GM23338 (cell line): ENCODE results near the gene MYO6. TPM values are rescaled to one million over a fixed set of nuclear protein-coding genes. Genes with fewer than 3 reads are reported as not detected.

ENCODE experiments used
- ATAC-seq: fragments of 200-7000 bp; cut with Tn5 transposase; 3 replicates; pipeline ENCODE4 v1.9.1; 2020
- DNase-seq: peaks from one replicate; pipeline ENCODE4 v3.0.0-alpha.2; 2015; ENCODE audit warnings: low spot score
- H2AFZ ChIP-seq: fragments of 200-600 bp; sonication (generic); 2 replicates; pipeline ENCODE4 v1.8.0; 2016; ENCODE audit warnings: antibody characterized with exemption, mild to moderate bottlenecking, moderate library complexity
- H3F3A ChIP-seq: fragments of 200-600 bp; sonication (generic); replicated peaks from 2 replicates; pipeline ENCODE4 v1.8.0; 2017; ENCODE audit warnings: antibody characterized with exemption, mixed run types, low read depth
- H3K27ac ChIP-seq: fragments of 200-600 bp; sonication (generic); 2 replicates; pipeline ENCODE4 v1.6.1; 2016; ENCODE audit warnings: low read depth
- H3K27me3 ChIP-seq: fragments of 200-600 bp; sonication (generic); 2 replicates; pipeline ENCODE4 v1.8.0; 2016; ENCODE audit warnings: mild to moderate bottlenecking, mixed run types, moderate library complexity; ENCODE audit not compliant: insufficient read depth
- H3K36me3 ChIP-seq: fragments of 200-600 bp; sonication (generic); 2 replicates; pipeline ENCODE4 v1.8.0; 2016; ENCODE audit warnings: mild to moderate bottlenecking; ENCODE audit not compliant: insufficient read depth
- H3K4me1 ChIP-seq: fragments of 200-600 bp; sonication (generic); 2 replicates; pipeline ENCODE4 v1.8.0; 2016; ENCODE audit warnings: mild to moderate bottlenecking, moderate library complexity; ENCODE audit not compliant: insufficient read depth
- H3K4me2 ChIP-seq: fragments of 200-600 bp; sonication (generic); 2 replicates; pipeline ENCODE4 v1.7.1; 2017; ENCODE audit warnings: mixed run types
- H3K4me3 ChIP-seq: fragments of 200-600 bp; sonication (generic); 2 replicates; pipeline ENCODE4 v1.6.1; 2016; ENCODE audit warnings: mixed run types
- H3K79me2 ChIP-seq: fragments of 200-600 bp; sonication (generic); replicated peaks from 2 replicates; pipeline ENCODE4 v1.8.0; 2017; ENCODE audit warnings: mild to moderate bottlenecking; ENCODE audit not compliant: insufficient read depth
- H3K9me2 ChIP-seq: fragments of 200-600 bp; sonication (generic); 2 replicates; pipeline ENCODE4 v1.8.0; 2017; ENCODE audit not compliant: insufficient read depth
- H4K20me1 ChIP-seq: fragments of 200-600 bp; sonication (generic); replicated peaks from 2 replicates; pipeline ENCODE4 v1.8.0; 2017; ENCODE audit warnings: mild to moderate bottlenecking; ENCODE audit not compliant: insufficient read depth
- H3K27ac Mint-ChIP-seq: 2 replicates; pipeline ENCODE4 v1.8.0; 2020; ENCODE audit warnings: inconsistent platforms, mild to moderate bottlenecking, moderate library complexity, mixed read lengths
- H3K27me3 Mint-ChIP-seq: 3 replicates; pipeline ENCODE4 v1.8.0; 2022; ENCODE audit warnings: low read depth, mild to moderate bottlenecking, moderate library complexity, mixed read lengths, inconsistent platforms; ENCODE audit not compliant: insufficient read depth, poor library complexity
- H3K36me3 Mint-ChIP-seq: 3 replicates; pipeline ENCODE4 v1.8.0; 2021; ENCODE audit warnings: low read depth, mild to moderate bottlenecking, inconsistent platforms, moderate library complexity, mixed read lengths
- H3K4me1 Mint-ChIP-seq: 3 replicates; pipeline ENCODE4 v1.8.0; 2020; ENCODE audit warnings: mild to moderate bottlenecking, inconsistent platforms, mixed read lengths
- H3K4me3 Mint-ChIP-seq: 3 replicates; pipeline ENCODE4 v1.8.0; 2021; ENCODE audit warnings: moderate library complexity, mild to moderate bottlenecking, inconsistent platforms, mixed read lengths
- H3K9me3 Mint-ChIP-seq: 3 replicates; pipeline ENCODE4 v1.8.0; 2020; ENCODE audit warnings: moderate library complexity, mild to moderate bottlenecking, inconsistent platforms, mixed read lengths
- CREB1 ChIP-seq: fragments of 250-450 bp; sonication (Bioruptor Pico); IDR thresholded peaks from 2 replicates; pipeline ENCODE4 v1.5.0; 2020; ENCODE audit warnings: low read depth, mild to moderate bottlenecking, moderate library complexity
- ETS1 ChIP-seq: IDR thresholded peaks from 2 replicates; pipeline ENCODE4 v1.6.1; 2016; ENCODE audit warnings: antibody characterized with exemption
- EZH2 ChIP-seq: fragments of 200-600 bp; sonication (generic); IDR thresholded peaks from one replicate; pipeline ENCODE4 v1.8.0; 2017; ENCODE audit warnings: antibody characterized with exemption, mild to moderate bottlenecking, low read depth; ENCODE audit not compliant: unreplicated experiment
- JUNB ChIP-seq: IDR thresholded peaks from one replicate; pipeline ENCODE4 v1.6.1; 2016; ENCODE audit warnings: antibody characterized with exemption; ENCODE audit not compliant: unreplicated experiment
- POLR2AphosphoS5 ChIP-seq: IDR thresholded peaks from 2 replicates; pipeline ENCODE4 v1.6.1; 2016; ENCODE audit warnings: antibody characterized with exemption, low read depth
- REST ChIP-seq: IDR thresholded peaks from one replicate; pipeline ENCODE4 v1.6.1; 2018; ENCODE audit warnings: antibody characterized with exemption; ENCODE audit not compliant: unreplicated experiment
- STAT1 ChIP-seq: IDR thresholded peaks from one replicate; pipeline ENCODE4 v1.6.1; 2016; ENCODE audit warnings: antibody characterized with exemption; ENCODE audit not compliant: unreplicated experiment
- ZNF114 ChIP-seq: fragments of 250-450 bp; sonication (Bioruptor Pico); IDR thresholded peaks from 2 replicates; pipeline ENCODE4 v1.5.0; 2020; ENCODE audit warnings: mild to moderate bottlenecking, moderate library complexity
- ZNF331 ChIP-seq: fragments of 250-450 bp; sonication (Bioruptor Pico); IDR thresholded peaks from 2 replicates; pipeline ENCODE4 v1.5.0; 2020; ENCODE audit warnings: low read depth, mild to moderate bottlenecking, moderate library complexity
- polyA plus RNA-seq: library from polyadenylated mRNA; unstranded; fragments of >200 nt; fragmentation: Nextera tagmentation; extraction: Ambion mirVana; gene quantifications from 2 replicates; pipeline ENCODE4 v1.2.1, GENCODE V29; 2016
- total RNA-seq: library from RNA; depleted of rRNA; stranded (reverse); fragments of >200 nt; shearing (Covaris generic); gene quantifications from 2 replicates; pipeline ENCODE4 v1.2.3, GENCODE V29; 2014
- TF ChIP-seq, protein P1 (sequence below), 2 experiments: fragments of 200-600 bp in 1 of 2; sonication (generic) in 1 of 2; conservative IDR thresholded peaks; 2 replicates each; pipeline versions ENCODE4 v1.5.1 to v1.6.1; 2016 to 2017; ENCODE audit warnings: antibody characterized with exemption in 2 of 2, low read depth in 2 of 2, mild to moderate bottlenecking in 2 of 2, moderate library complexity in 1 of 2
- TF ChIP-seq, protein P2 (sequence below): fragments of 250-450 bp; sonication (Bioruptor Pico); IDR thresholded peaks from 2 replicates; pipeline ENCODE4 v1.5.0; 2020; ENCODE audit warnings: mild to moderate bottlenecking, moderate library complexity

Gene MYO6
- total and polyA plus RNA-seq, 2 experiments from 2014 or later = 21.8 to 33.0 TPM

DNA sequence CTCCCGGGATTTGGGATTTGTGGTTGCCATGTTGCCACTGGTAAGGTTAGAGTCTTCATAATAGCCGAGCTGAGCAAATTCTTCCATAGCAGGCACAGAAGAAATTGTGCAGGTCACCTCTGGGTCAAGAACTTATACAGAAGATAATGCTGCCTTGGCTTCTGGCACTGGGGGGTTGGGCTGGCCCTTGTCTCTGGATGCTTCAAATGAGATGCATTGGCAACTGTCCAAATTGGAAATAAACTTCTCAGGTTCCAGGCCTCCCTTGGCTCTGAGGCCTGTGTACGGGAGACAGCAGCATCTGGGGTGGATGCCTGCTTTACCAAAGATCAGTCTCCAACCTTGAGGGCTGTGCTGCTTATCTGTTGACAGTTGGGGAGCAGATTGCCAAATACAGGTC lies 26.2 kb downstream of the MYO6 start:
- H3K4me1 Mint-ChIP-seq = peaks cover 2% of the 10 kb centered on the region; the same call in 1 of the 3 replicates
- no peak overlapping the region for H3K4me3 ChIP-seq
- TF ChIP-seq POLR2AphosphoS5 (no peak), ZNF331 (CRISPR knock-in tag) (no peak), JUNB (no peak), ZNF114 (no peak), REST (no peak), CREB1 (CRISPR knock-in tag) (no peak), EZH2 (no peak), ETS1 (no peak), STAT1 (no peak)
- TF ChIP-seq, protein P1, sequence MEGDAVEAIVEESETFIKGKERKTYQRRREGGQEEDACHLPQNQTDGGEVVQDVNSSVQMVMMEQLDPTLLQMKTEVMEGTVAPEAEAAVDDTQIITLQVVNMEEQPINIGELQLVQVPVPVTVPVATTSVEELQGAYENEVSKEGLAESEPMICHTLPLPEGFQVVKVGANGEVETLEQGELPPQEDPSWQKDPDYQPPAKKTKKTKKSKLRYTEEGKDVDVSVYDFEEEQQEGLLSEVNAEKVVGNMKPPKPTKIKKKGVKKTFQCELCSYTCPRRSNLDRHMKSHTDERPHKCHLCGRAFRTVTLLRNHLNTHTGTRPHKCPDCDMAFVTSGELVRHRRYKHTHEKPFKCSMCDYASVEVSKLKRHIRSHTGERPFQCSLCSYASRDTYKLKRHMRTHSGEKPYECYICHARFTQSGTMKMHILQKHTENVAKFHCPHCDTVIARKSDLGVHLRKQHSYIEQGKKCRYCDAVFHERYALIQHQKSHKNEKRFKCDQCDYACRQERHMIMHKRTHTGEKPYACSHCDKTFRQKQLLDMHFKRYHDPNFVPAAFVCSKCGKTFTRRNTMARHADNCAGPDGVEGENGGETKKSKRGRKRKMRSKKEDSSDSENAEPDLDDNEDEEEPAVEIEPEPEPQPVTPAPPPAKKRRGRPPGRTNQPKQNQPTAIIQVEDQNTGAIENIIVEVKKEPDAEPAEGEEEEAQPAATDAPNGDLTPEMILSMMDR (conservative IDR thresholded peaks at IDR 0.05; ENCODE audit: low read depth in 2 of 2) = no peak
- TF ChIP-seq, protein P2, sequence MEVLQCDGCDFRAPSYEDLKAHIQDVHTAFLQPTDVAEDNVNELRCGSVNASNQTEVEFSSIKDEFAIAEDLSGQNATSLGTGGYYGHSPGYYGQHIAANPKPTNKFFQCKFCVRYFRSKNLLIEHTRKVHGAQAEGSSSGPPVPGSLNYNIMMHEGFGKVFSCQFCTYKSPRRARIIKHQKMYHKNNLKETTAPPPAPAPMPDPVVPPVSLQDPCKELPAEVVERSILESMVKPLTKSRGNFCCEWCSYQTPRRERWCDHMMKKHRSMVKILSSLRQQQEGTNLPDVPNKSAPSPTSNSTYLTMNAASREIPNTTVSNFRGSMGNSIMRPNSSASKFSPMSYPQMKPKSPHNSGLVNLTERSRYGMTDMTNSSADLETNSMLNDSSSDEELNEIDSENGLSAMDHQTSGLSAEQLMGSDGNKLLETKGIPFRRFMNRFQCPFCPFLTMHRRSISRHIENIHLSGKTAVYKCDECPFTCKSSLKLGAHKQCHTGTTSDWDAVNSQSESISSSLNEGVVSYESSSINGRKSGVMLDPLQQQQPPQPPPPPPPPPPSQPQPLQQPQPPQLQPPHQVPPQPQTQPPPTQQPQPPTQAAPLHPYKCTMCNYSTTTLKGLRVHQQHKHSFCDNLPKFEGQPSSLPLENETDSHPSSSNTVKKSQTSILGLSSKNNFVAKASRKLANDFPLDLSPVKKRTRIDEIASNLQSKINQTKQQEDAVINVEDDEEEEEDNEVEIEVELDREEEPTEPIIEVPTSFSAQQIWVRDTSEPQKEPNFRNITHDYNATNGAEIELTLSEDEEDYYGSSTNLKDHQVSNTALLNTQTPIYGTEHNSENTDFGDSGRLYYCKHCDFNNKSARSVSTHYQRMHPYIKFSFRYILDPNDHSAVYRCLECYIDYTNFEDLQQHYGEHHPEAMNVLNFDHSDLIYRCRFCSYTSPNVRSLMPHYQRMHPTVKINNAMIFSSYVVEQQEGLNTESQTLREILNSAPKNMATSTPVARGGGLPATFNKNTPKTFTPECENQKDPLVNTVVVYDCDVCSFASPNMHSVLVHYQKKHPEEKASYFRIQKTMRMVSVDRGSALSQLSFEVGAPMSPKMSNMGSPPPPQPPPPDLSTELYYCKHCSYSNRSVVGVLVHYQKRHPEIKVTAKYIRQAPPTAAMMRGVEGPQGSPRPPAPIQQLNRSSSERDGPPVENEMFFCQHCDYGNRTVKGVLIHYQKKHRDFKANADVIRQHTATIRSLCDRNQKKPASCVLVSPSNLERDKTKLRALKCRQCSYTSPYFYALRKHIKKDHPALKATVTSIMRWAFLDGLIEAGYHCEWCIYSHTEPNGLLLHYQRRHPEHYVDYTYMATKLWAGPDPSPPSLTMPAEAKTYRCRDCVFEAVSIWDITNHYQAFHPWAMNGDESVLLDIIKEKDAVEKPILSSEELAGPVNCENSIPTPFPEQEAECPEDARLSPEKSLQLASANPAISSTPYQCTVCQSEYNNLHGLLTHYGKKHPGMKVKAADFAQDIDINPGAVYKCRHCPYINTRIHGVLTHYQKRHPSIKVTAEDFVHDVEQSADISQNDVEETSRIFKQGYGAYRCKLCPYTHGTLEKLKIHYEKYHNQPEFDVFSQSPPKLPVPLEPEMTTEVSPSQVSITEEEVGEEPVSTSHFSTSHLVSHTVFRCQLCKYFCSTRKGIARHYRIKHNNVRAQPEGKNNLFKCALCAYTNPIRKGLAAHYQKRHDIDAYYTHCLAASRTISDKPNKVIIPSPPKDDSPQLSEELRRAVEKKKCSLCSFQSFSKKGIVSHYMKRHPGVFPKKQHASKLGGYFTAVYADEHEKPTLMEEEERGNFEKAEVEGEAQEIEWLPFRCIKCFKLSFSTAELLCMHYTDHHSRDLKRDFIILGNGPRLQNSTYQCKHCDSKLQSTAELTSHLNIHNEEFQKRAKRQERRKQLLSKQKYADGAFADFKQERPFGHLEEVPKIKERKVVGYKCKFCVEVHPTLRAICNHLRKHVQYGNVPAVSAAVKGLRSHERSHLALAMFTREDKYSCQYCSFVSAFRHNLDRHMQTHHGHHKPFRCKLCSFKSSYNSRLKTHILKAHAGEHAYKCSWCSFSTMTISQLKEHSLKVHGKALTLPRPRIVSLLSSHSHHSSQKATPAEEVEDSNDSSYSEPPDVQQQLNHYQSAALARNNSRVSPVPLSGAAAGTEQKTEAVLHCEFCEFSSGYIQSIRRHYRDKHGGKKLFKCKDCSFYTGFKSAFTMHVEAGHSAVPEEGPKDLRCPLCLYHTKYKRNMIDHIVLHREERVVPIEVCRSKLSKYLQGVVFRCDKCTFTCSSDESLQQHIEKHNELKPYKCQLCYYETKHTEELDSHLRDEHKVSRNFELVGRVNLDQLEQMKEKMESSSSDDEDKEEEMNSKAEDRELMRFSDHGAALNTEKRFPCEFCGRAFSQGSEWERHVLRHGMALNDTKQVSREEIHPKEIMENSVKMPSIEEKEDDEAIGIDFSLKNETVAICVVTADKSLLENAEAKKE (CRISPR knock-in tag) = no peak
- H3K4me1 ChIP-seq = no peaks in the 10 kb centered on the region
- H3K9me3 Mint-ChIP-seq = no peaks in the 10 kb centered on the region
- no peaks in the 10 kb centered on the region for H3F3A ChIP-seq
- no peak for ATAC-seq
- no peak overlapping the region for H3K27ac Mint-ChIP-seq
- H3K79me2 ChIP-seq = no peaks in the 10 kb centered on the region
- H3K9me2 ChIP-seq = no peaks in the 10 kb centered on the region
- H3K4me3 Mint-ChIP-seq = no peak overlapping the region
- H3K27me3 ChIP-seq = no peaks in the 10 kb centered on the region
- H3K36me3 Mint-ChIP-seq = no peaks in the 10 kb centered on the region
- no peak for DNase-seq
- no peak overlapping the region for H3K4me2 ChIP-seq
- no peaks in the 10 kb centered on the region for H3K36me3 ChIP-seq
- peaks cover 7% of the 10 kb centered on the region for H4K20me1 ChIP-seq
- H2AFZ ChIP-seq = no peak overlapping the region
- peaks cover 4% of the 10 kb centered on the region for H3K27me3 Mint-ChIP-seq
- no peak overlapping the region for H3K27ac ChIP-seq
